Panc1 (cell line): Measurements from ENCODE around the gene PRR20G.

Experiments
- CTCF ChIP-seq: fragments of 450-650 bp; IDR thresholded peaks from 2 replicates; pipeline ENCODE4 v1.5.1; 2017; ENCODE audit warnings: mild to moderate bottlenecking
- REST ChIP-seq, 2 experiments: IDR thresholded peaks; 2 replicates each; pipeline ENCODE4 v1.6.1; 2011 to 2012; ENCODE audit warnings: low read depth in 2 of 2, control low read depth in 1 of 2, low read length in 1 of 2, mild to moderate bottlenecking in 1 of 2, moderate library complexity in 1 of 2; ENCODE audit not compliant: insufficient read depth in 1 of 2

- TF ChIP-seq CTCF (no peak), REST (IDR thresholded peaks at IDR 0.05; ENCODE audit: insufficient read depth in 1 of 2, low read depth in 2 of 2, low read length in 1 of 2) (no peak)
Observed at GRCh38 chr3:127328421-127328820, 40.6 kb upstream of the PRR20G start.
